Transverse colon (tissue), 4 donors: Measurements from ENCODE around the gene MDP1.

Experiments
- CTCF ChIP-seq, 5 experiments: fragments of 200-600 bp in 3 of 5; fragments of 450-650 bp in 2 of 5; sonication (generic) in 3 of 5; IDR thresholded peaks; 1 replicate in 2 of 5; 2 replicates in 3 of 5; pipeline ENCODE4 v1.5.1; 2016 to 2017; ENCODE audit warnings: antibody characterized with exemption in 5 of 5, inconsistent platforms in 3 of 5, mild to moderate bottlenecking in 2 of 5, moderate library complexity in 1 of 5
- POLR2AphosphoS5 ChIP-seq, 3 donors: sonication (generic); formaldehyde crosslinking; IDR thresholded peaks; one replicate each; pipeline ENCODE4 v1.6.1; 2016; ENCODE audit warnings: antibody characterized with exemption in 3 of 3

DNA sequence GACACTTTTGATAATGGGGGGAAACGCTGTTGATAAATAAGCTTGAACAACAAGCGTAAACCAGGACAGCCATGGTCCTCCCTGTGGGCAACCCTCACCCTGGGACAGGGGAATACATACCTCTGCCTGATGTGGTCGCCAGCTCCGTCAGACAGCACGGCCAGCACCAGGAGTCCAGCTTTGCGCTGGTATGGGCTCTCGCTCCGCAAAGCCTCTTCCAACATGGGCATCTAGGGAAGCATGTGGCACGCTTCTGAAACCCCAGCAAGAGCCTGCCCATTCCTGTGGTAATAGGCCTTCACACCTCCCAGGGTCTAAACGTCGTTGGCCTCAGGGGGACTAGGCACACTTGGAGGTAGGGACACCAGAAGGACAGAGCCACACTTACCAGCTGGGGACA is 30.1 kb downstream of the MDP1 start:
- TF ChIP-seq CTCF (IDR thresholded peaks at IDR 0.05) (no peak), POLR2AphosphoS5 (IDR thresholded peaks at IDR 0.05) (no peak)
